Measurements from ENCODE around the gene IQSEC3. TPM values are rescaled to one million over a fixed set of nuclear protein-coding genes. Genes with fewer than 3 reads are reported as not detected.

IQSEC3 gene
- total and polyA plus RNA-seq, 8 donors: 0.64 to 8.4 (median 6.0) TPM

GRCh38 chr12:138171-138897 is 71.8 kb downstream of the IQSEC3 start:
- DNase-seq: peak in 1 of 4 donors; percentile 76
- Histone ChIP-seq H3K27ac (no peak overlapping the region), H3K9me3 (no peaks in the 10 kb centered on the region), H3K27me3 (peaks cover 14 to 59% of the 10 kb centered on the region in 2 donors), H3K4me1 (peaks cover 0 to 4% of the 10 kb centered on the region in 2 donors), H3K36me3 (no peaks in the 10 kb centered on the region), H3K4me3 (no peak overlapping the region)
- no peak for TF ChIP-seq CTCF (IDR thresholded peaks at IDR 0.05)
- intact Hi-C loops (cut with DNase I): no loop called here
- no peak for ATAC-seq

GRCh38 chr12:138898-139534 is 72.4 kb downstream of the IQSEC3 start:
- Histone ChIP-seq H3K36me3 (no peaks in the 10 kb centered on the region), H3K27ac (no peak overlapping the region), H3K27me3 (peaks cover 14 to 59% of the 10 kb centered on the region in 2 donors), H3K4me3 (peak overlapping the region in 1 of 2 donors; percentile 6), H3K4me1 (peaks cover 0 to 4% of the 10 kb centered on the region in 2 donors), H3K9me3 (no peaks in the 10 kb centered on the region)
- no peak for TF ChIP-seq CTCF (IDR thresholded peaks at IDR 0.05)
- peak in 2 of 4 donors; percentile 43 to 78 for DNase-seq
- intact Hi-C loops (cut with DNase I): no loop called here
- peak; percentile 31 for ATAC-seq

- intact Hi-C loops (cut with DNase I): no loop called here
- Histone ChIP-seq H3K36me3 (no peaks in the 10 kb centered on the region), H3K27ac (no peak overlapping the region), H3K9me3 (no peaks in the 10 kb centered on the region), H3K4me3 (peak overlapping the region in 1 of 2 donors; percentile 6), H3K27me3 (peaks cover 14 to 59% of the 10 kb centered on the region in 2 donors), H3K4me1 (peaks cover 0 to 4% of the 10 kb centered on the region in 2 donors)
- DNase-seq (peak in 2 of 4 donors; percentile 32 to 63), ATAC-seq (no peak)
- TF ChIP-seq CTCF (IDR thresholded peaks at IDR 0.05): no peak
Measured at GRCh38 chr12:139585-139984, 73.0 kb downstream of the IQSEC3 start.

GRCh38 chr12:140162-140561 is 73.6 kb downstream of the IQSEC3 start:
- H3K27me3 ChIP-seq: peaks cover 14 to 59% of the 10 kb centered on the region in 2 donors
- H3K9me3 ChIP-seq: no peaks in the 10 kb centered on the region
- H3K36me3 ChIP-seq: no peaks in the 10 kb centered on the region
- TF ChIP-seq CTCF (IDR thresholded peaks at IDR 0.05): no peak
- H3K27ac ChIP-seq: no peak overlapping the region
- intact Hi-C loops (cut with DNase I): no loop called here
- H3K4me1 ChIP-seq: peaks cover 0 to 4% of the 10 kb centered on the region in 2 donors
- ATAC-seq: no peak
- no peak for DNase-seq
- H3K4me3 ChIP-seq: no peak overlapping the region

- Histone ChIP-seq H3K27ac (no peak overlapping the region), H3K9me3 (no peaks in the 10 kb centered on the region), H3K4me1 (peaks cover 0 to 4% of the 10 kb centered on the region in 2 donors), H3K4me3 (no peak overlapping the region), H3K27me3 (peaks cover 14 to 31% of the 10 kb centered on the region in 2 donors), H3K36me3 (no peaks in the 10 kb centered on the region)
- TF ChIP-seq CTCF (IDR thresholded peaks at IDR 0.05): no peak
- DNase-seq: peak in 1 of 4 donors; percentile 38
- peak; percentile 20 for ATAC-seq
- intact Hi-C loops (cut with DNase I): no loop called here
Measured at GRCh38 chr12:143964-144649, 77.5 kb downstream of the IQSEC3 start.
